Head of caudate nucleus (tissue), 42 donors: ENCODE data around the gene TMEM245.
"Not testable (repeated sequence)": the region's sequence is repeated elsewhere in the genome, so short reads cannot be mapped to it uniquely, and the experiment has no call there.

Source experiments
- DNase-seq, 42 donors: peaks; one replicate each; pipeline versions ENCODE4 v3.0.0 to v3.0.0-alpha.2; 2020 to 2021; ENCODE audit warnings: mixed read lengths in 7 of 42
- intact Hi-C: fragments of 100-400 bp; cut with DNase I; formaldehyde crosslinking; loops from one replicate; pipeline ENCODE4 v1.15.0; 2022

The TMEM245 gene

GRCh38 chr9:108972186-108972585 is 147.6 kb downstream of the TMEM245 start:
- intact Hi-C loops, result no loop called here
- no peak for DNase-seq

GRCh38 chr9:108971392-108971791 is 148.4 kb downstream of the TMEM245 start:
- intact Hi-C loops, DNase-seq: not testable (repeated sequence)

- intact Hi-C loops, result no loop called here
- no peak for DNase-seq
Observed at GRCh38 chr9:108967916-108968315, 151.8 kb downstream of the TMEM245 start.
